GM06990 (cell line): ENCODE data around the gene SLC16A9.
"Not testable (repeated sequence)": the region's sequence is repeated elsewhere in the genome, so short reads cannot be mapped to it uniquely, and the experiment has no call there.

Experiments used
- DNase-seq: peaks from one replicate; pipeline ENCODE4 v3.0.0-alpha.2; 2011; ENCODE audit not compliant: insufficient read length; ENCODE audit errors: extremely low read depth
- H3K27me3 ChIP-seq: replicated peaks from 2 replicates; pipeline ENCODE4 v1.6.0; 2011; ENCODE audit warnings: low read length; ENCODE audit not compliant: control insufficient read depth, insufficient read depth
- H3K36me3 ChIP-seq: 2 replicates; pipeline ENCODE4 v1.5.1; 2011; ENCODE audit warnings: low read length; ENCODE audit not compliant: control insufficient read depth, insufficient read depth
- H3K4me3 ChIP-seq: replicated peaks from 2 replicates; pipeline ENCODE4 v1.5.1; 2011; ENCODE audit warnings: low read depth, mild to moderate bottlenecking, control low read depth, low read length
- CTCF ChIP-seq: IDR thresholded peaks from 2 replicates; pipeline ENCODE4 v1.5.1; 2011; ENCODE audit warnings: low read length, control low read depth, mild to moderate bottlenecking, inconsistent platforms; ENCODE audit not compliant: insufficient read depth, poor library complexity, severe bottlenecking

SLC16A9 gene

GRCh38 chr10:59741048-59741447 is 31.4 kb upstream of the SLC16A9 start:
- Histone ChIP-seq H3K36me3 (no peaks in the 10 kb centered on the region), H3K4me3 (no peak overlapping the region), H3K27me3 (no peaks in the 10 kb centered on the region)
- TF ChIP-seq CTCF, result no peak
- DNase-seq, result no peak

GRCh38 chr10:59736749-59737148 is 27.1 kb upstream of the SLC16A9 start:
- DNase-seq, result no peak
- Histone ChIP-seq H3K4me3 (no peak overlapping the region), H3K36me3 (no peaks in the 10 kb centered on the region), H3K27me3 (no peaks in the 10 kb centered on the region)
- TF ChIP-seq CTCF, result no peak

- no peak overlapping the region for H3K4me3 ChIP-seq
- DNase-seq, result no peak
- H3K27me3 ChIP-seq, result no peaks in the 10 kb centered on the region
- no peaks in the 10 kb centered on the region for H3K36me3 ChIP-seq
- TF ChIP-seq CTCF, result no peak
These were observed 25.6 kb upstream of the SLC16A9 start for GRCh38 chr10:59735296-59735695.

GRCh38 chr10:59734014-59734462 is 24.4 kb upstream of the SLC16A9 start:
- TF ChIP-seq CTCF, result no peak
- DNase-seq, result no peak
- Histone ChIP-seq H3K4me3 (no peak overlapping the region), H3K36me3 (no peaks in the 10 kb centered on the region), H3K27me3 (no peaks in the 10 kb centered on the region)

GRCh38 chr10:59733321-59734013 is 23.8 kb upstream of the SLC16A9 start:
- DNase-seq, H3K36me3 ChIP-seq, H3K27me3 ChIP-seq, H3K4me3 ChIP-seq: not testable (repeated sequence)

- H3K4me3 ChIP-seq, H3K36me3 ChIP-seq, DNase-seq, H3K27me3 ChIP-seq: not testable (repeated sequence)
These were observed 23.2 kb upstream of the SLC16A9 start for GRCh38 chr10:59732849-59733248.

- not testable (repeated sequence) for H3K4me3 ChIP-seq, H3K36me3 ChIP-seq
These were observed 19.5 kb upstream of the SLC16A9 start for GRCh38 chr10:59729167-59729566.

More at GRCh38 chr10:59729167-59729566, 19.5 kb upstream of the SLC16A9 start:
- DNase-seq, H3K27me3 ChIP-seq: not testable (repeated sequence)
